ENCODE results near the gene NRXN3. TPM values are rescaled to one million over a fixed set of nuclear protein-coding genes. Genes with fewer than 3 reads are reported as not detected.
A peak's percentile ranks its signal among the peaks of the same experiment; 100 is the strongest.

The NRXN3 gene
- total and polyA plus RNA-seq, 2 experiments from 2014 or later = 1.0 to 1.8 TPM

- Histone ChIP-seq H4K20me1 (replicated peaks; ENCODE audit: insufficient read depth) (no peaks in the 10 kb centered on the region), H3F3A (replicated peaks; ENCODE audit: low read depth) (no peaks in the 10 kb centered on the region), H3K4me1 (ENCODE audit: insufficient read depth) (no peaks in the 10 kb centered on the region), H3K4me2 (no peak overlapping the region), H3K4me3 (no peak overlapping the region), H3K79me2 (replicated peaks; ENCODE audit: insufficient read depth) (no peaks in the 10 kb centered on the region), H3K9me2 (ENCODE audit: insufficient read depth) (no peaks in the 10 kb centered on the region), H3K36me3 (ENCODE audit: insufficient read depth) (no peaks in the 10 kb centered on the region), H2AFZ (no peak overlapping the region), H3K27me3 (ENCODE audit: insufficient read depth) (no peaks in the 10 kb centered on the region), H3K27ac (ENCODE audit: low read depth) (no peak overlapping the region)
- DNase-seq (ENCODE audit: low spot score) = no peak
- Mint-ChIP-seq H3K36me3 (ENCODE audit: low read depth) (no peaks in the 10 kb centered on the region), H3K9me3 (no peaks in the 10 kb centered on the region), H3K4me3 (no peak overlapping the region), H3K4me1 (no peaks in the 10 kb centered on the region), H3K27me3 (ENCODE audit: insufficient read depth, low read depth, poor library complexity) (peaks cover 2% of the 10 kb centered on the region), H3K27ac (no peak overlapping the region)
- no peak for ATAC-seq
- no peak for TF ChIP-seq EZH2phosphoT487 (IDR thresholded peaks at IDR 0.05; ENCODE audit: unreplicated experiment)
- TF ChIP-seq, protein P1, sequence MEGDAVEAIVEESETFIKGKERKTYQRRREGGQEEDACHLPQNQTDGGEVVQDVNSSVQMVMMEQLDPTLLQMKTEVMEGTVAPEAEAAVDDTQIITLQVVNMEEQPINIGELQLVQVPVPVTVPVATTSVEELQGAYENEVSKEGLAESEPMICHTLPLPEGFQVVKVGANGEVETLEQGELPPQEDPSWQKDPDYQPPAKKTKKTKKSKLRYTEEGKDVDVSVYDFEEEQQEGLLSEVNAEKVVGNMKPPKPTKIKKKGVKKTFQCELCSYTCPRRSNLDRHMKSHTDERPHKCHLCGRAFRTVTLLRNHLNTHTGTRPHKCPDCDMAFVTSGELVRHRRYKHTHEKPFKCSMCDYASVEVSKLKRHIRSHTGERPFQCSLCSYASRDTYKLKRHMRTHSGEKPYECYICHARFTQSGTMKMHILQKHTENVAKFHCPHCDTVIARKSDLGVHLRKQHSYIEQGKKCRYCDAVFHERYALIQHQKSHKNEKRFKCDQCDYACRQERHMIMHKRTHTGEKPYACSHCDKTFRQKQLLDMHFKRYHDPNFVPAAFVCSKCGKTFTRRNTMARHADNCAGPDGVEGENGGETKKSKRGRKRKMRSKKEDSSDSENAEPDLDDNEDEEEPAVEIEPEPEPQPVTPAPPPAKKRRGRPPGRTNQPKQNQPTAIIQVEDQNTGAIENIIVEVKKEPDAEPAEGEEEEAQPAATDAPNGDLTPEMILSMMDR (conservative IDR thresholded peaks at IDR 0.05; ENCODE audit: low read depth in 2 of 2) = 0 out of 4 replicates have a peak, but pooled peaks of 1 of the 2 experiments have one; percentile 1
Measured at GRCh38 chr14:78509516-78509915, 339.3 kb downstream of the NRXN3 start.

DNA sequence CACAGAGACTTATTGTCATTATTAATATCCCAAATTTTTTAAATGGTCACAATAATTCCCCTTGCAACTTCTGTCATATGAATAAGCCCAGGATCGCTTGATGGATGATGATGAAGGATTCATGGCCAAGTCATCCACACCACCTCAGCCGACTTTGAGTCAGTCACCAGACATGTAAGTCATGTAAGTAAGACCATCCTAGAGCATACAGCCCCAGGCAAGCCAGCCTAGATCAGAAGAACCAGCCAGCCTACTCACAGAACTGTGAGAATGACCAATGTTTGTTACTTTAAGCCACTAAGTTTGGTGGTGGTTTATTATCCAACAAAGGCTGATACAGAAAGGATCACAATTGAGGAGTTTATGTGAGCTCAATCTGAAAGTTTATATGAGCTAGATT, 341.8 kb downstream of the NRXN3 start:
- H3K4me1 Mint-ChIP-seq = no peaks in the 10 kb centered on the region
- Histone ChIP-seq H3K4me3 (no peak overlapping the region), H3K4me1 (ENCODE audit: insufficient read depth) (no peaks in the 10 kb centered on the region), H3K4me2 (no peak overlapping the region), H3K27ac (ENCODE audit: low read depth) (no peak overlapping the region), H2AFZ (no peak overlapping the region), H3K79me2 (replicated peaks; ENCODE audit: insufficient read depth) (no peaks in the 10 kb centered on the region), H3K9me2 (ENCODE audit: insufficient read depth) (no peaks in the 10 kb centered on the region), H4K20me1 (replicated peaks; ENCODE audit: insufficient read depth) (no peaks in the 10 kb centered on the region), H3K36me3 (ENCODE audit: insufficient read depth) (no peaks in the 10 kb centered on the region), H3K27me3 (ENCODE audit: insufficient read depth) (no peaks in the 10 kb centered on the region), H3F3A (replicated peaks; ENCODE audit: low read depth) (no peaks in the 10 kb centered on the region)
- DNase-seq (ENCODE audit: low spot score) (no peak), ATAC-seq (no peak)
- no peak overlapping the region for H3K4me3 Mint-ChIP-seq
- H3K9me3 Mint-ChIP-seq = no peaks in the 10 kb centered on the region
- H3K27ac Mint-ChIP-seq = no peak overlapping the region
- H3K36me3 Mint-ChIP-seq (ENCODE audit: low read depth) = no peaks in the 10 kb centered on the region
- peaks cover 2% of the 10 kb centered on the region for H3K27me3 Mint-ChIP-seq (ENCODE audit: insufficient read depth, low read depth, poor library complexity)
- TF ChIP-seq EZH2phosphoT487 (IDR thresholded peaks at IDR 0.05; ENCODE audit: unreplicated experiment) (no peak), JUNB (IDR thresholded peaks at IDR 0.05; ENCODE audit: unreplicated experiment) (no peak), ZNF462 (CRISPR knock-in tag; IDR thresholded peaks at IDR 0.05) (no peak), REST (IDR thresholded peaks at IDR 0.05; ENCODE audit: unreplicated experiment) (no peak), ETS1 (IDR thresholded peaks at IDR 0.05) (no peak), POLR2AphosphoS5 (IDR thresholded peaks at IDR 0.05; ENCODE audit: low read depth) (no peak), ZNF114 (CRISPR knock-in tag; IDR thresholded peaks at IDR 0.05) (no peak)

Data from GM23338 (cell line).